K562 (cell line): ENCODE results near the gene TRIM34. TPM values are rescaled to one million over a fixed set of nuclear protein-coding genes. Genes with fewer than 3 reads are reported as not detected.

Experiments
- BRF1 ChIP-seq: IDR thresholded peaks from 3 replicates; pipeline ENCODE4 v1.6.1; 2011; ENCODE audit warnings: borderline replicate concordance, mild to moderate bottlenecking; ENCODE audit not compliant: insufficient read length; ENCODE audit errors: extremely low read depth
- FOXA1 ChIP-seq: fragments of 450-650 bp; IDR thresholded peaks from 2 replicates; pipeline ENCODE4 v1.6.1; 2016; ENCODE audit warnings: mild to moderate bottlenecking, borderline replicate concordance
- KHSRP ChIP-seq: fragments of 450-650 bp; IDR thresholded peaks from 2 replicates; pipeline ENCODE4 v1.6.1; 2017
- XRCC4 ChIP-seq: IDR thresholded peaks from one replicate; pipeline ENCODE4 v1.6.1; 2011; ENCODE audit not compliant: insufficient read depth, insufficient read length; ENCODE audit errors: extremely low read depth
- YBX1 ChIP-seq: fragments of 450-650 bp; IDR thresholded peaks from 2 replicates; pipeline ENCODE4 v1.7.1; 2016; ENCODE audit warnings: mild to moderate bottlenecking
- polyA plus RNA-seq, 8 experiments: library from polyadenylated mRNA; depleted of rRNA in 4 of 8; stranded (reverse) in 5 of 8; unstranded in 3 of 8; fragments of >200 nt; fragmentation: Nextera tagmentation in 2 of 8; fragmentation: Illumina TruSeq in 1 of 8; extraction: Ambion mirVana in 2 of 8; extraction: Trizol in 1 of 8; gene quantifications; 2 replicates each; pipeline versions ENCODE4 v1.2.1 to v1.2.3, GENCODE V29; 2011 to 2014; ENCODE audit warnings: inconsistent platforms in 1 of 8, missing spikeins in 1 of 8
- total RNA-seq, 7 experiments: library from RNA; depleted of rRNA in 6 of 7; stranded (reverse); fragments of >200 nt in 6 of 7; fragmentation: Illumina TruSeq in 2 of 7; extraction: Trizol in 2 of 7; gene quantifications; 2 replicates each; pipeline versions ENCODE4 v1.2.1 to v1.2.3, GENCODE V29; 2011 to 2021; ENCODE audit warnings: low replicate concordance in 1 of 7
- TF ChIP-seq, protein P1 (sequence below): fragments of 450-650 bp; IDR thresholded peaks from 2 replicates; pipeline ENCODE4 v1.6.1; 2016; ENCODE audit warnings: mild to moderate bottlenecking, moderate library complexity
- TF ChIP-seq, protein P2 (sequence below): fragments of 450-650 bp; IDR thresholded peaks from 2 replicates; pipeline ENCODE4 v1.6.1; 2018; ENCODE audit warnings: mild to moderate bottlenecking, low read depth; ENCODE audit not compliant: partially characterized antibody

TRIM34 gene
- total and polyA plus RNA-seq, 9 of the 15 experiments (the other 6 are each of a cell fraction or from before 2014, with no cell fraction given), result 0.31 to 2.9 (median 1.3) TPM

DNA sequence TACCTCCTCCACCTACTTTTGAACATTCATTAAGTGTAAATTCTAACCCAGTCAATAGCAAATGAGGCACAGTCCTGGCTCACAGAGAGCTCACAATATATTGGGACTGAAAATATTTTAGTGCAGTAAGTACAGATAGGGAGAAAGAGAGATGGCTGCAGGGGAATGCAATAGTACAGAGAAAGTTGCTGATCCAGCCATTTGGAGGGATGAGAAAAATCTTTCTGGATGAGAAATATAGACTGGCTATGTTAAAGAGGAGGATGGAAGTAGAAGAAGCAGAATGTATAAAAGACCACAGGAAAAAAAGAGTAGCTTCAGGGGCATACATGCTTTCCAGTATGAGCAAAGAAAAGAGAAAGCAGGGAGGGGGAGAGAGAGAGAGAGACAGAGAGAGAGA is 47.7 kb upstream of the TRIM34 start (continued):
- TF ChIP-seq, protein P1, sequence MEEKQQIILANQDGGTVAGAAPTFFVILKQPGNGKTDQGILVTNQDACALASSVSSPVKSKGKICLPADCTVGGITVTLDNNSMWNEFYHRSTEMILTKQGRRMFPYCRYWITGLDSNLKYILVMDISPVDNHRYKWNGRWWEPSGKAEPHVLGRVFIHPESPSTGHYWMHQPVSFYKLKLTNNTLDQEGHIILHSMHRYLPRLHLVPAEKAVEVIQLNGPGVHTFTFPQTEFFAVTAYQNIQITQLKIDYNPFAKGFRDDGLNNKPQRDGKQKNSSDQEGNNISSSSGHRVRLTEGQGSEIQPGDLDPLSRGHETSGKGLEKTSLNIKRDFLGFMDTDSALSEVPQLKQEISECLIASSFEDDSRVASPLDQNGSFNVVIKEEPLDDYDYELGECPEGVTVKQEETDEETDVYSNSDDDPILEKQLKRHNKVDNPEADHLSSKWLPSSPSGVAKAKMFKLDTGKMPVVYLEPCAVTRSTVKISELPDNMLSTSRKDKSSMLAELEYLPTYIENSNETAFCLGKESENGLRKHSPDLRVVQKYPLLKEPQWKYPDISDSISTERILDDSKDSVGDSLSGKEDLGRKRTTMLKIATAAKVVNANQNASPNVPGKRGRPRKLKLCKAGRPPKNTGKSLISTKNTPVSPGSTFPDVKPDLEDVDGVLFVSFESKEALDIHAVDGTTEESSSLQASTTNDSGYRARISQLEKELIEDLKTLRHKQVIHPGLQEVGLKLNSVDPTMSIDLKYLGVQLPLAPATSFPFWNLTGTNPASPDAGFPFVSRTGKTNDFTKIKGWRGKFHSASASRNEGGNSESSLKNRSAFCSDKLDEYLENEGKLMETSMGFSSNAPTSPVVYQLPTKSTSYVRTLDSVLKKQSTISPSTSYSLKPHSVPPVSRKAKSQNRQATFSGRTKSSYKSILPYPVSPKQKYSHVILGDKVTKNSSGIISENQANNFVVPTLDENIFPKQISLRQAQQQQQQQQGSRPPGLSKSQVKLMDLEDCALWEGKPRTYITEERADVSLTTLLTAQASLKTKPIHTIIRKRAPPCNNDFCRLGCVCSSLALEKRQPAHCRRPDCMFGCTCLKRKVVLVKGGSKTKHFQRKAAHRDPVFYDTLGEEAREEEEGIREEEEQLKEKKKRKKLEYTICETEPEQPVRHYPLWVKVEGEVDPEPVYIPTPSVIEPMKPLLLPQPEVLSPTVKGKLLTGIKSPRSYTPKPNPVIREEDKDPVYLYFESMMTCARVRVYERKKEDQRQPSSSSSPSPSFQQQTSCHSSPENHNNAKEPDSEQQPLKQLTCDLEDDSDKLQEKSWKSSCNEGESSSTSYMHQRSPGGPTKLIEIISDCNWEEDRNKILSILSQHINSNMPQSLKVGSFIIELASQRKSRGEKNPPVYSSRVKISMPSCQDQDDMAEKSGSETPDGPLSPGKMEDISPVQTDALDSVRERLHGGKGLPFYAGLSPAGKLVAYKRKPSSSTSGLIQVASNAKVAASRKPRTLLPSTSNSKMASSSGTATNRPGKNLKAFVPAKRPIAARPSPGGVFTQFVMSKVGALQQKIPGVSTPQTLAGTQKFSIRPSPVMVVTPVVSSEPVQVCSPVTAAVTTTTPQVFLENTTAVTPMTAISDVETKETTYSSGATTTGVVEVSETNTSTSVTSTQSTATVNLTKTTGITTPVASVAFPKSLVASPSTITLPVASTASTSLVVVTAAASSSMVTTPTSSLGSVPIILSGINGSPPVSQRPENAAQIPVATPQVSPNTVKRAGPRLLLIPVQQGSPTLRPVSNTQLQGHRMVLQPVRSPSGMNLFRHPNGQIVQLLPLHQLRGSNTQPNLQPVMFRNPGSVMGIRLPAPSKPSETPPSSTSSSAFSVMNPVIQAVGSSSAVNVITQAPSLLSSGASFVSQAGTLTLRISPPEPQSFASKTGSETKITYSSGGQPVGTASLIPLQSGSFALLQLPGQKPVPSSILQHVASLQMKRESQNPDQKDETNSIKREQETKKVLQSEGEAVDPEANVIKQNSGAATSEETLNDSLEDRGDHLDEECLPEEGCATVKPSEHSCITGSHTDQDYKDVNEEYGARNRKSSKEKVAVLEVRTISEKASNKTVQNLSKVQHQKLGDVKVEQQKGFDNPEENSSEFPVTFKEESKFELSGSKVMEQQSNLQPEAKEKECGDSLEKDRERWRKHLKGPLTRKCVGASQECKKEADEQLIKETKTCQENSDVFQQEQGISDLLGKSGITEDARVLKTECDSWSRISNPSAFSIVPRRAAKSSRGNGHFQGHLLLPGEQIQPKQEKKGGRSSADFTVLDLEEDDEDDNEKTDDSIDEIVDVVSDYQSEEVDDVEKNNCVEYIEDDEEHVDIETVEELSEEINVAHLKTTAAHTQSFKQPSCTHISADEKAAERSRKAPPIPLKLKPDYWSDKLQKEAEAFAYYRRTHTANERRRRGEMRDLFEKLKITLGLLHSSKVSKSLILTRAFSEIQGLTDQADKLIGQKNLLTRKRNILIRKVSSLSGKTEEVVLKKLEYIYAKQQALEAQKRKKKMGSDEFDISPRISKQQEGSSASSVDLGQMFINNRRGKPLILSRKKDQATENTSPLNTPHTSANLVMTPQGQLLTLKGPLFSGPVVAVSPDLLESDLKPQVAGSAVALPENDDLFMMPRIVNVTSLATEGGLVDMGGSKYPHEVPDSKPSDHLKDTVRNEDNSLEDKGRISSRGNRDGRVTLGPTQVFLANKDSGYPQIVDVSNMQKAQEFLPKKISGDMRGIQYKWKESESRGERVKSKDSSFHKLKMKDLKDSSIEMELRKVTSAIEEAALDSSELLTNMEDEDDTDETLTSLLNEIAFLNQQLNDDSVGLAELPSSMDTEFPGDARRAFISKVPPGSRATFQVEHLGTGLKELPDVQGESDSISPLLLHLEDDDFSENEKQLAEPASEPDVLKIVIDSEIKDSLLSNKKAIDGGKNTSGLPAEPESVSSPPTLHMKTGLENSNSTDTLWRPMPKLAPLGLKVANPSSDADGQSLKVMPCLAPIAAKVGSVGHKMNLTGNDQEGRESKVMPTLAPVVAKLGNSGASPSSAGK, result no peak
- TF ChIP-seq XRCC4 (no peak), FOXA1 (no peak), BRF1 (no peak), KHSRP (no peak), YBX1 (no peak)
- TF ChIP-seq, protein P2, sequence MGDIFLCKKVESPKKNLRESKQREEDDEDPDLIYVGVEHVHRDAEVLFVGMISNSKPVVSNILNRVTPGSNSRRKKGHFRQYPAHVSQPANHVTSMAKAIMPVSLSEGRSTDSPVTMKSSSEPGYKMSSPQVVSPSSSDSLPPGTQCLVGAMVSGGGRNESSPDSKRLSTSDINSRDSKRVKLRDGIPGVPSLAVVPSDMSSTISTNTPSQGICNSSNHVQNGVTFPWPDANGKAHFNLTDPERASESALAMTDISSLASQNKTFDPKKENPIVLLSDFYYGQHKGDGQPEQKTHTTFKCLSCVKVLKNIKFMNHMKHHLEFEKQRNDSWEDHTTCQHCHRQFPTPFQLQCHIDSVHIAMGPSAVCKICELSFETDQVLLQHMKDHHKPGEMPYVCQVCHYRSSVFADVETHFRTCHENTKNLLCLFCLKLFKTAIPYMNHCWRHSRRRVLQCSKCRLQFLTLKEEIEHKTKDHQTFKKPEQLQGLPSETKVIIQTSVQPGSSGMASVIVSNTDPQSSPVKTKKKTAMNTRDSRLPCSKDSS, result no peak
